Glomerular endothelial cell (primary cell): ENCODE data around the gene ATP6V1F. TPM values are rescaled to one million over a fixed set of nuclear protein-coding genes. Genes with fewer than 3 reads are reported as not detected.

Source experiments
- DNase-seq: peaks from one replicate; pipeline ENCODE4 v3.0.0-alpha.2; 2011; ENCODE audit warnings: low read depth, low spot score; ENCODE audit errors: extremely low read depth
- total RNA-seq: library from RNA; depleted of rRNA; stranded (reverse); fragments of >200 nt; gene quantifications from 2 replicates; pipeline ENCODE4 v1.2.3, GENCODE V29; 2015

Gene ATP6V1F, protein sequence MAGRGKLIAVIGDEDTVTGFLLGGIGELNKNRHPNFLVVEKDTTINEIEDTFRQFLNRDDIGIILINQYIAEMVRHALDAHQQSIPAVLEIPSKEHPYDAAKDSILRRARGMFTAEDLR
- 156 and 188 TPM in 2 replicates for total RNA-seq

DNA sequence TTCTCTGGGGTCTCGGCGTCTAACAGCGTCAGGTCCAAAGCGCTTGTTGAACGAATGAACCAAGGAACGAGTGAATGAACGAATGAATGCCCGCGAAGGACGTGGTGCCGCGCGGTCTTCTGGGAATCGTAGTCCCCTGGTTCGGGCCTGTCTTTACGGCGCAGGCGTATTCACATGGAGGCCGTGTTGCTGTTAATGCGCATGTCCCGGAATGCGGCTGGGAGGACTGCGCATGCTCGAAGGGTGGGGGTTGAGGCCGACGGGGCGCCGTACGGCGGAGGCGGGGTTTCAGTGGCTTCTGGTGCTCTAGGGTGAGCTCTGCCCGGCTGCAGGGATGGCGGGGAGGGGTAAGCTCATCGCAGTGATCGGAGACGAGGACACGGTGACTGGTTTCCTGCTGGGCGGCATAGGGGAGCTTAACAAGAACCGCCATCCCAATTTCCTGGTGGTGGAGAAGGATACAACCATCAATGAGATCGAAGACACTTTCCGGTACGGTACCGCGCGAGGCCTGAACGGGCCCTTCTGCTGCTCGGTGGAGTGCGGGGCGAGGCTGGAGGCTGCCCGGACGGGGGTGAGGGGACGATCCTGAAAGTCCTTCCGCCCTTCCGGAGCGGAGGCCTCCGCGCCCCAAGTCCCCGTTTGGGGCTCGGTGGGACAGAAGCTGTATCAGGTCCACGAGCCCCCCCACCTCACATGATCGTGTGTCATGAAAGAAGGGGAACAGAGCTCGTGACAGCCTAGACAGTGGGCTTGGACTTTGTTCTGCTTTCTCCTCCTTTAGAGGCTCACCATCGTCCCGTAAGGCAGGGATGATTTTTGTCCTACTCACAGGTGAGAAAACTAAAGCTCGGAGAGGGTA lies at the start of gene ATP6V1F:
ATP6V1F (plus strand) TSS at position 286 of the 862 bp plus-strand sequence; CDS start at position 335, 49 bp downstream.
- DNase-seq, result peak; percentile 82

DNA sequence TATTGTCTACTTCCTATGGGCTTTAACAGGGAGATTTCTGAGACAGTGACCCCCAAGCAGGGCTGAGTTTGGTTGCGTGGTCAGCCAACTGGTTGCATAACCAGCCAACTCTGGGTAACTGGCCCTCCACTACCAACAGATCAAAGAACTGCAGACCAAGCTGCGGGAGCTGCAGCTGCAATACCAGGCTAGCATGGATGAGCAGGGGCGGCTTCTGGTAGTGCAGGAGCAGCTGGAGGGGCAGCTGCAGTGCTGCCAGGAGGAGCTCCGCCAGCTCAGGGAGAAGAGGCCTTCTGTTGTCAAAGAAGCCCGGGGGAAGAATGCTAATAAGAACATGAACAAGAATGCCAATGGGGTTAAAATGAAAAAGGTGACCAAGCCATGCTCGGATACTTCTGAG lies 48.2 kb upstream of the ATP6V1F start:
- DNase-seq, result no peak

DNA sequence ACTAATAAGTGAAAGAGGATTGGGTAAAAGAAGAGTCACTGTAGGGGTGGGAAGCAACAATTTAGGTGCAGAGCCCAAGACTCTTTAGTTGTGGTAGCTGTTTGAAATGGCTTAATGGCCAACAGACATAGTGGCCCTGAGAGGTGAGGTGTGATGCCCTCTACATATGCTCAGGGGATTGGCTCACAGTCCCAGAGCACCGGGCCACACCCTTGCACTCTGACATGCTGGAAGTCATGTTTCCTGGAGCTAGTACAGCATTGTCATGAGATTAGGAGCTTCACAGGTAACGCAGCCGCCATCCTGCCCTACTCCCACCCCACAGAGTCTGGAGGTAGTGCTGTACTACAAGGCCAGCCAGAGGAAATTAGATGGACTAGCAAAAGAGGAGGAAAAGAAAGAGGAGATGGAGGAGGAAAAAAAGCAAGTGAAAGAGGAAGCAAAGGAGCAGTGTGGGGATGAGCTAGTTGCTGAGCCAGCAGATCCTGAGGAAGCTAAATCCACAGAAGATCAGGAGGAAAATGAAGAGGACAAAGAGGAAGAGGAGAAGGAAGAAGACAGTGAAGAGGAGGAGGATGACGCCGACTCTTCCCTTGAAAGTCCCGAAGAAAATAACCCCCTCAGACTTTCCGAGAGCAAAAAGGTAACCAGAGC lies 47.2 kb upstream of the ATP6V1F start:
- DNase-seq, result no peak

DNA sequence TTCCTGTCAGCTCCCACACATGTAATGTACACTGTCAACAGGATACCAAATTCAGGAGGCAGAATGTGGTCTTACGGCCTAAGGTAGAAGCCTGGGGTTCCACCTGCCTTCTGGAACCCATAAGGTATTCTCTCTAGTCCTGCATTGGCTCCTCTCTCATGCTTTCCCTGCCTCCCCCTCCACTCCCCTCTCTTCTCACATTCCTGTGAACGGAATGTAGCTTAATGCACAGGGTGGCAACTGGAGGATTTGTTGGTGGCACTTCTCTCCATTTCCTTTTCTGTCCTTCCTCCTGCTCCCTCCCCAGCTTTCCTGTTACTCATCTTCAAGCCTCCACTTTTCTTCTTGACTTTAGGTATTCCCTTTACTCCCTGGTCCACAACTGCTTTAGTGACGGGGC lies 44.0 kb upstream of the ATP6V1F start:
- no peak for DNase-seq

DNA sequence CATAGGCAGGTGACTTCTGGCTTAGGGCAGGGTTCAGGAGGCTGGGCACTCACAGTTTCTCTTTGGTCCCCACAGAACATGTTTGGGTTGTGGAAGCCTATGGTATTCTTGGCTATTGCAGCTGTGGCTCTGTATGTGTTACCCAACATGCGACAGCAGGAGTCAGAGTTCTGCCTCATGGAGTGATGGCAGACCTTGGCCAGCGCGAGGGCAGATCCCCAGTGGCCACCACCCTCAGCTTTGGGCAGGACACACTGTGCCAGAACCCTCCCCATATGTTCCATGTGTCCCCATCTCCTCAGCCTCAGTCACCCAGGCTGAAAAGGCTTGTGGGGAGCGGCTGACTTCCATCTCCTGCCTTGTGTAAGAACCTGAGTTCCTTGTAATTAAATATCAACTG lies 40.9 kb upstream of the ATP6V1F start:
- no peak for DNase-seq

DNA sequence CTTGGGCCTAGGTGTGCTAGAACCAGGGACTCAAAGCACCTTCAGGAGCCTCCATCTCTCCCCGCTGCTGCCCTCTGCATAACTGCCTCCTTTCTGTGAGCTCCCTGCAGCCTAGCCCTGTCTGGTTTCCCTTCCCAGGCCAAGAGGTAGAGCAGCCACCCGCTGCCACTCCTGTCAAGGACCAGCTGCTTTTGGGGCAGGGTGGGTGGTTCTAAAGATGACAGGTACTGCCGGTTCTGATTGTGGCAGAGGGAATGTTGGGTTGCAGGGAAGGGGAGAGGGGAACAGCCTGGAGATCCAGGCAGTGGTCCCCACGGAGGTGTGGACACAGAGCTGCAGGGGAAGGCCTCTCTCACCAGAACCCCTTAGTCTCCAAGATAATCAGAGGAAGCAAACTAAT lies 36.1 kb upstream of the ATP6V1F start:
- no peak for DNase-seq

DNA sequence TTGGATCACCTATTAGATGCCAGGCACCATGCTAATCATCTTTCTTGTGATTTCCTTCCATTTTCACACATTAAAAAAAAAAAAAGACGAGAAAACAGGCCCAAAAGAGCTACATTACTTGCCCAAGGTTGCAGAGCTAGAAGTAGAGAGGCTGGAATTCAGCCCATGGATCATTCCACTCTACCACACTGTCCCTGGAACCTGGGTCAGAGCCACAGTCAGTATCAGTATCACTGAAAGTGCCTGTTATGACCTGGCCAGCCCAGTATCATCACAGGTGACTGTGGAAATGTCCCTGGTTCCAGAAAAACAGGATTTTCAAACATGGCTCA lies 35.8 kb upstream of the ATP6V1F start:
- no peak for DNase-seq

DNA sequence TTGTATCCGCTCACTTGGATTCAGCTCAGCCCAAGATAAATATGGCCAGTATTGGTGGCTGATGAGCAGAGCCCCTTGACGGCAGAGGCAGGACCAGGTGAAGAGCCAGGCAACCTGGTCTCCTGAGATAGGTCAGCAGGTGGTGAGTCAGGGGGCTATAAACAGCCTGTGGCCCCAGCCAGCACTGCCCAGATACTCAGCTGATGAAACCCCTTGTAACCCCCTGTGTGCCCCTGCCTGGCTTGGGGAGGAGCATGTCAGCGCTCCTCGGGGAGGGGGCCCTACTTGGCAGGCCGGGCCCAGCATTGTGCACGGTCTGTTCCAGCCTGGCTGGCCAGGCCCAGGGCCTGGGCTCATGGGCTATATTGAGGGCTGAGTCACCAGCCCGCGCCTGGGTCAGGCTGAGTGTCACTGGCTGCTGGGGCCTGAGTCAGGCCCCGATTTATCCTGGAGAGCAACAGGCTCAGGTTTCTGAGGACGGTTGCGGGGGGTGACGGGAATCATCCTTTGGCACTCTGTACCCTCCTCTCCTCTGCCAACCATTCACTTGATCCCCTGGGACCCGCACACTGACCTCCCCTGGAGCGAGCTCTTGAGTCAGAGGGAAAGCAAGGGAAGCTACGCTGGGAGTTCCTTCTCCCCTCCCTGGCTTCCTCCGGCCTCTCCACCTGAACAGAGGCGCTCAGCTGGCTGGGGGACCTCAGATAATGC lies 35.3 kb upstream of the ATP6V1F start:
- no peak for DNase-seq

DNA sequence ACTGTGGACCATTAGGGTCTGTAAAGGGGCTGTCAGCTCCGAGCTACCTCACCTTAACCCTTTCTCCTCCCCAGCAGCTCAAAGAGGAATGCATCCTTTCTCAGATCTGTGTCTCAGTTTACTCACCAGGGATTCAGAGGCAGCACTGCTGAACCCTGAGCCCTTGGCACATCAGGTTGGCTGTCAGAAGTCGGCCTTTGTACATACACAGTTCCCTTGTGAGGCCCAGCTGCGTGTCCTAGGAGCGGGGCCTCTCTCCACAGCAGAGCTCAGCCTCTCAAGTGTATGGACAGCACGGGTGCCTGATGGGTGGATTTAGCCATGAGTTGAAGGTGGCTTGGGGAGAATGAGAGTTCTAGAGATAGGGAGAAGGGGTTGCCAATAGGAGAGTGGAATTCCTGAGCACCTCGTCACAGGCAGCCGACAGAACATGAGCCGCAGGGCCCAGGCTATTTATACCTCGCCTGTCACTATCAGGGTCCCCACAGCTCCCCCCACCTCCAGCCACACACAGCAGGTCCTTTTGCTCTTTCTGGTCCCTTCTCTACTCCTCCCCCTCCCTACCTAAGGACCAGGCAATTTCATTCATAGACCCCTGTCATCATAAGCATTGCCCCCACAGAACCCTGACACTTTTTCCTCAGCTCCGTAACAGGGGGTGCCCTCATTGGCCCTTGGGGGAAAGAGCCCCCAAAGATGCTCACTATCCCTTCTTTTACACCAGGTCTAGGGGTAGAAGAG lies 34.5 kb upstream of the ATP6V1F start:
- DNase-seq, result no peak

DNA sequence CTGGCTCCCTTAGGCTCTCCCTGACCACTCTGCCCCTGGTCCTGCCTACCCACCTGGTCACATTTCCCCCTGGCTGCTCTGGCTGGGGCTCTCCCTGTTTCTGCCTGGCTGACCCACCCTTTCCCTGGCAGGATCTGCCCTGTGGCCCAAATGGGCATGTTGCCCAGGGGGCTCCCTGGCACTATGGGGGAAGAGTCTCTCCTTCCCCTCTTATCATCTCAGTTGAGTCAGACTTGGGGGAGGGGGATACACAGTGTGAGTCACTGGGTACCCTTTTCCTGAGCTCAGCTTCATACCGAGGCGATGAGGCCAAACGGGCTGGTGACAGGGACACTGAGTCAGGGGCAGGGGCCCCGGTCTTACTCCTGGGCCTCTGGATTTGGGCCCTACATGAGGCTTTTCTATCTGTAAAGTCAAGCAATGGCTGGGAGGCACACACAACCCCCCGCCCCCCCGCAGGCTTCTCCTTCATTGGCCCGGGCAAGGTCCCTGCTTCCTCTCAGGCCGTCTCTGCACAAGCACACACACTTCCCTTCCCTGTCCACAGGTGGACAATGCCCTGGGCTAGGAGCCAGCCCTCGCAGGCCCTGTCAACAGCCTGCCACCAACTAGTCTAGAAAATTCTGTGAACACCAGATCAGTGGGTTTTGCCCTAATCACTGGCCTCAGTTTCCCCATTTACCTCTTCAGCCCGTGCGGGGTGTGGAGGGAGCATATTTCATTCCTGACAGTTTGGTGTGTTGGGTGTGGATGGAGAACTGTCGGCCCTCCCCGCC lies 33.1 kb upstream of the ATP6V1F start:
- DNase-seq, result no peak

DNA sequence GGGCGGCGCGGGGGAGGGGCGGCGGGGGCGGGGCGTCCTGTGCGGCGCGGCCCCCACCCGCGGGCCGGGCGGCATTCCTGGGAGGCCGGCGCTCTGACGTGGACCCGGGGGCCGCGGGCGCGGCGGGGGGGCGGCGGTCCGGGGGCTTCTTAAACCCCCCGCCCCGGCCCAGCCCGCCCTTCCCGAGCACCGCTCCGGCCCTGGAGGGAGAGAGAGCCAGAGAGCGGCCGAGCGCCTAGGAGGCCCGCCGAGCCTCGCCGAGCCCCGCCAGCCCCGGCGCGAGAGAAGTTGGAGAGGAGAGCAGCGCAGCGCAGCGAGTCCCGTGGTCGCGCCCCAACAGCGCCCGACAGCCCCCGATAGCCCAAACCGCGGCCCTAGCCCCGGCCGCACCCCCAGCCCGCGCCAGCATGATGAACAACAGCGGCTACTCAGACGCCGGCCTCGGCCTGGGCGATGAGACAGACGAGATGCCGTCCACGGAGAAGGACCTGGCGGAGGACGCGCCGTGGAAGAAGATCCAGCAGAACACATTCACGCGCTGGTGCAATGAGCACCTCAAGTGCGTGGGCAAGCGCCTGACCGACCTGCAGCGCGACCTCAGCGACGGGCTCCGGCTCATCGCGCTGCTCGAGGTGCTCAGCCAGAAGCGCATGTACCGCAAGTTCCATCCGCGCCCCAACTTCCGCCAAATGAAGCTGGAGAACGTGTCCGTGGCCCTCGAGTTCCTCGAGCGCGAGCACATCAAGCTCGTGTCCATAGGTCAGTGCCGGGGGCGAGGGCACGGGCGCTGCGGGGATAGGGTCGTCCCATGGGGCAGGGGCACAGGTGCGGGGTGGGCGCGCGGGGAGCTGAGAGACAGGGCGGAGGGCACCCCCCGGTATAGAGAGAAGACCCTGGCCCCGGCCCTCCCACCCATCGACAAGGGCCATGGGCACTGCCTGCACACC lies 32.2 kb upstream of the ATP6V1F start, which contains the start of gene FLNC:
FLNC (plus strand) TSS at position 176 of the 947 bp plus-strand sequence; CDS start at position 408, 232 bp downstream.
- no peak for DNase-seq

DNA sequence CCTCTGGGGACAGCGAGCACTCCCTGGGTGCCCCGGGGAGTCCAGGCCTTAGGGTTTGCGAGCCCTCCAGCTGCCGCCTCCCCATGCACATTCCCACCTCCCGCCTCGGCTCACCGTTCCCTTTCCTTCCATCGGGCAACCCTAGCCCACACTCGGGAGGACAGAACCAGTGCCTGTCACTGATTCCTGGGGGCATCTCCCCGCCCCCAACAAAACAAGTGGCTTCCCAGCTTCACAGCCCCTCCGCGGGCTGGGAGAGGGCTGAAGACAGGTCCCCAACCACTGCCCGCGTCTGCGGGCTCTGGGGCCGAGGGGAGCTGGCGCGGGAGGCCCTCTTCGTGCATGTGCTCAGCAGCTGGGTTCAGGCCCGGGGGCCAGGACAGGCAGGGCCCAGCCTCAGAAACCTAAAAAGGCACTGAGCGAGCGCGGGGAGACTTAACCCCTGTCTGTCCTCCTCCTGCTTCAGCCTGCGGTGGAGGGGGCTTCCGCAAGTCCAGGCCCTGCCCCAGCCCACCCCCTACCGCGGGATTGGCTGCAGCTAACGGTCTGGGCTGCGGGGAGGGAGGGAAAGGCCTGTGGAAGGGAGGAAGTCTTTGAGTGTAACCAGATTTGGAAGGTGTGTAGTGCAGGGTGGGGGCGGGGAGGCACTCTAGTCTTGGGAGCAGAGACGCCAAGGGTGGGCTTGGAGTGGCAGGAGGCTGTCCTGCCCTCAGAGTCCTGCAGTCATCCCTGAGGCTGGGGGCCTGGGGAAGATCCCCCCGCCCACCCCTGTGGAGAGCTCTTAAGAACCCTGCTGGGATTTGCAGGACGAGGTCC lies 31.3 kb upstream of the ATP6V1F start:
- DNase-seq, result no peak

DNA sequence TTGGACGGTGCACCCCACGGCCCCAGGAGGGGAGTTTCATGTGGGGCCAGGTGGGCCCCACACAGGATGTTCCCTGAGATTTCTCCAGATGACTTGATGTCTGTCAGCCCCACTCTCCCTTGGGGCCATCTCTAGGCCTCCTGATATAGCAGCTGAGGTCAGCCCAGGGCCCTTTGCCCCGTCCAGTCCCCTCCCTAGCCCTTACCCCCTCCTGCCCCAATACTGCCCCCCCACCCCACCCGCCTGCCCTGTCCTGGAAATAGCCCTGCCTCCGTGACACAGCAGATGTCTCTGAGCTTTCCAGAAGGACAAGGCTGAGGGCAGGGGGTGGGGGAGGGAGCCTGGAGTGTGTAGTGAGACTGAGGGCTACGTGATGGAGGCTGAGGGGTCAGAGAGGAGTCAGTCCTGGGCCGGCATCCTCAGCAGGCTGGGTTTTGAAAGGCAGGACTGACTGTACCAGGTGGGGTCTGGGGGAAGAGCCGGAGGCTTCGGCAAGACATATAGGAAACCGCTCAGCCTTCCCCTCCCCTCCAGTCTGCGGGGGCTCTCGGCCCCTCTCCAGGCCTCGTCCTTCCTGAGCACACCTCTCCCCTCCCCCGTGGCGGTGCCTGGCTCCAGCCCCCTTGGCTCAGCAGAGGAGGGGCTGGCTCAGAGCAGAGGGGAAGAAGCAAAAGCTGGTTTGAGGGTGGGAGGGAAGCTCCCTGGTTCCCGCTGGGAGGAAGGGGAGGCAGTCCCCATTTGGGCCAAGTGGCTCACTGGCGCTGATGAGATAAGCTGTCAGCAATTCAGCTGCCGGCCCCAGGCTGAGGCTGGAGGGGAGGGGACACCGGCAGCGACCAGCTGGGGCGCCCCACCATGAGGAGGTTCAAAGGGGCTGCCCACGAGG lies 30.4 kb upstream of the ATP6V1F start:
- DNase-seq, result no peak

DNA sequence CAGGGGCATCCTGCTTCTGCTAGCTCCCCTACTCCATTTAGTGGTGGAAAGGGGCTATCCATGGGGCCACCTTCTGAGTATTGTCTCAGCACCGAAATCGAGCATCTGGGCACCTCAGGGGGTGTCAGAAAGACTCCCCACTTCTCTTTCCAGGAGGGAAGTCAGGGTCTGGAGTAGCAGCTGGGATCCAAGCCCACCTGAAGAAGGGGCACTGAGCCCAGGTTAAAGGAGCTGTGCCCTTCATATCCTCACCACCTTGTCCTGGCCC lies 29.8 kb upstream of the ATP6V1F start:
- DNase-seq, result no peak

DNA sequence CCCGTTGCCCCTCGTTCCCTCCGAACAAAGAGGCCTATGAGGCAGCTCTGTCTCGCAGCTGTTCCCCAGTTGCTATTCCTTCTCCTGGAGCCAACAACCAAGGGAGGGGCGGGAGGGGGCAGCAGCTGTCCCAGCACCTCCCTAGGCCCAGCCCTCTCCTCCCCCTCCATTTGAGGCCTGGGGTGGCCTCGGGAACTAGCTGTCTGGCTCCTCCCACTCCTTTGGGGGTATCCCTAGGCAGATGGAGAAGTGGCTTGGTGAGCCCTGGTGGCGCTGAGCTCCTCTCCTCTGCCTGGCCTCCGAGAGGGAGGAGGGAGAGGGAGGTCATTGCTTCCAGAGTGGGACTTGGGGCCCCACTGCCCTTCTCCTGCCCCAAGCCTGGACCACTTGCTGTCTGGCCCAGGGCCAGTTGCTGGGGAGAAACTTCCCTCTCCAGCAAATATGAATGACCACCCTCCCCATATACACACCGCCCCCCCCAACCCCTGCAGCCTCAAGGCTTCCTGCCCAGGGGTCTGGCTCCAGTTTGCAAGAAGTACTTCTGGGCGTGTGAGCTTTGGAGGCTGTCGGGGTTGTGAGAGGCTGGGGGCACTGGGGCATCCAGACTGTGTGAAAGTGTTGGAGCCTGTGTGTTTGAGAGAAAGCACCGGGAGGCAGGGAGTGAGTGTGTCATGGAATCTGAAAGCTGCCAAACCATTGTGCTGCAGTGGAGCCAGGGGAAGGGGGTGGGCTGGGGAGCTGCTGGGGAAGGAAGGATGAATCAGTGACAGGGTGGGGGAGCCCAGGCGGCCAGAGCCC lies 29.3 kb upstream of the ATP6V1F start:
- DNase-seq, result peak; percentile 65

DNA sequence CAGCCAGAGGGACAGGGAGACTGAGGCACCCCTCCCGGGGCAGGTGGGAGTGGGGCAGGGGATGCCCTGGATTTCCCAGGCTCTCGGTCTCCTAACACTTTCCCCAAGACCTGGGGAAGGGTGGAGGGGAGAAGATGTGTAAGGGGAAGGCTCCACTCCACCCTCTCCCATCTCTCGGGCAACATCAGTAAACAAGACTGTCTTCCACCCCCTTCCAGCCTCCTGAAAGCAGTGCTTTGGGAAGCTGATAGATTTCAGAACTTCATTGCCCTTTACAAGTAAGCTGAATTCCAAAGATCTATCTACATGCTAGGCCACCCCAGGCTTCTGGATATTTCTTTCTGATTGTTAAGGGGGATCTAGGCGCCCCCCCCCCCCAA lies 28.7 kb upstream of the ATP6V1F start:
- DNase-seq, result no peak
